GM12865 (cell line): ENCODE results near the gene PAMR1.
"Not testable (repeated sequence)": the region's sequence is repeated elsewhere in the genome, so short reads cannot be mapped to it uniquely, and the experiment has no call there.

ENCODE experiments used
- DNase-seq: peaks from one replicate; pipeline ENCODE4 v3.0.0; 2010; ENCODE audit warnings: low read depth
- H3K4me3 ChIP-seq: 2 replicates; pipeline ENCODE4 v1.5.1; 2011; ENCODE audit warnings: mild to moderate bottlenecking, low read depth, low read length, control low read depth
- TF ChIP-seq, protein P1 (sequence below): IDR thresholded peaks from 2 replicates; pipeline ENCODE4 v1.5.1; 2011; ENCODE audit warnings: low read length, control low read depth, low read depth, inconsistent platforms; ENCODE audit not compliant: insufficient read depth; ENCODE audit errors: missing control alignments

The PAMR1 gene

DNA sequence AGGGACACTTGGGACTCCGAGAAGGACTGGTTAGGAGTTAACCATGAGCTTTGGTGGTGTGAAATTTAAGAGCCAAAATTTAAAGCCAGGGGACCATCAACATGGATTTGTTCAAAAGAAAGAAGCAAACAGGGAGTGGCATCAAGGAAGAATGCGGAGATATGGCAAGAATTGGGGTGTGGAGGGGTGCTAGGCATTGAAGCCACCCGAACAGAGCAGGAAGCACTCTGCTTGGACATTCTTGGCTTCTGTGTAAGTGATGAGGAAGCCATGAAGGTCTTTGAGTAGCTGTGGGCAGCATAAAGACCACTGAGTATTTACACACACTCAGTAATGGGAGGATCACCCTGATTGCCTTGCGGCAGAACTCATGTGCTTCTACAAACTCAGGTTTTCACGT, 27.2 kb upstream of the PAMR1 start:
- no peak overlapping the region for H3K4me3 ChIP-seq
- no peak for DNase-seq
- TF ChIP-seq, protein P1, sequence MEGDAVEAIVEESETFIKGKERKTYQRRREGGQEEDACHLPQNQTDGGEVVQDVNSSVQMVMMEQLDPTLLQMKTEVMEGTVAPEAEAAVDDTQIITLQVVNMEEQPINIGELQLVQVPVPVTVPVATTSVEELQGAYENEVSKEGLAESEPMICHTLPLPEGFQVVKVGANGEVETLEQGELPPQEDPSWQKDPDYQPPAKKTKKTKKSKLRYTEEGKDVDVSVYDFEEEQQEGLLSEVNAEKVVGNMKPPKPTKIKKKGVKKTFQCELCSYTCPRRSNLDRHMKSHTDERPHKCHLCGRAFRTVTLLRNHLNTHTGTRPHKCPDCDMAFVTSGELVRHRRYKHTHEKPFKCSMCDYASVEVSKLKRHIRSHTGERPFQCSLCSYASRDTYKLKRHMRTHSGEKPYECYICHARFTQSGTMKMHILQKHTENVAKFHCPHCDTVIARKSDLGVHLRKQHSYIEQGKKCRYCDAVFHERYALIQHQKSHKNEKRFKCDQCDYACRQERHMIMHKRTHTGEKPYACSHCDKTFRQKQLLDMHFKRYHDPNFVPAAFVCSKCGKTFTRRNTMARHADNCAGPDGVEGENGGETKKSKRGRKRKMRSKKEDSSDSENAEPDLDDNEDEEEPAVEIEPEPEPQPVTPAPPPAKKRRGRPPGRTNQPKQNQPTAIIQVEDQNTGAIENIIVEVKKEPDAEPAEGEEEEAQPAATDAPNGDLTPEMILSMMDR = no peak

DNA sequence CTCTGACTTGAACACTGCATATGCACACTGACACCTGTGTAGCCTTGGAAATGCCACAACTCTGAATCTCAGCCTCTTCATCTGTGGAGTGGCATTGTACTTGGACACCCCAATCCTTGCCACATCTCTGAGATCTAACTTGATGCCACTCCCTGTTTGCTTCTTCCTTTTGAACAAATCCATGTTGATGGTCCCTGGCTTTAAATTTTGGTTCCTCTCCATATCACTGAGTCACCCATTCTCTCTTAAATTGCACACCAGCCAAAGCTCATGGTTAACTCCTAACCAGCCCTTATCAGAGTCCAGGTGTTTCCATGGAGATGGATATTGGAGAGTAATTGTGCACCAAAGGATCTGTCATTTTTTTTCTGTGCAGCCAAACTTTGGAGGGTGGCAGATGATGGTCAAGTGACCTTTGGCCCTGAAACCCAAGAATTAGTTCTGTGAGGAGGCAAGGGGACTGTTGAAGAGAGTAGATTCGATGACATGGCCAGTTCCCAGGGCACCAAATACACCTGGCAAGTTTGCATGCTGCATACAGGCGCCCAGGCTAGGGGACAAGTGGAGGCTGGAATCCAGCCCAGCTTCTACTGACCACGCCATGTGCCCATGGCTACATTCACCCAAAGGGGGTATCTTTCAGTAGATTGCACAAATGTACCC, 25.1 kb upstream of the PAMR1 start:
- DNase-seq = no peak
- no peak overlapping the region for H3K4me3 ChIP-seq
- TF ChIP-seq, protein P1 = no peak

DNA sequence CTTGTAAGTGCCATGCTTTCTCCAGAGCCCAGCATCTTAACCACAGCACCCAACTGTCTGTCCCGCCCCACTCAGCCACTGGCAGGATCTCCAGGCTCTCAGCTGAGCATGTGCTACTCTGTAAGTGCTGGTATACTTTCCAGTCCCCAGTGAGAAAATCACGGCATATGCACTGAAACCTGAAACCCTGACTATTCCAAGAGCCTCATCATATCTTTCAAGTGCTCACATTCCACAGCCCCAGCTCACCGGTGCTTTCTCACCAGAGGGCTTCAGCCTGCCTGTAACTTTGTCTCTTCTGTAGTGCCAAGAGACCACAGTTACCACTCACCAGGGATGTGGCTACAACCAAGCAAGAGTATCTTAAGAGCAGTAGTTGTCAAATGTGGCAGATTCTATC, 24.4 kb upstream of the PAMR1 start:
- H3K4me3 ChIP-seq = no peak overlapping the region
- no peak for DNase-seq
- TF ChIP-seq, protein P1 = no peak

DNA sequence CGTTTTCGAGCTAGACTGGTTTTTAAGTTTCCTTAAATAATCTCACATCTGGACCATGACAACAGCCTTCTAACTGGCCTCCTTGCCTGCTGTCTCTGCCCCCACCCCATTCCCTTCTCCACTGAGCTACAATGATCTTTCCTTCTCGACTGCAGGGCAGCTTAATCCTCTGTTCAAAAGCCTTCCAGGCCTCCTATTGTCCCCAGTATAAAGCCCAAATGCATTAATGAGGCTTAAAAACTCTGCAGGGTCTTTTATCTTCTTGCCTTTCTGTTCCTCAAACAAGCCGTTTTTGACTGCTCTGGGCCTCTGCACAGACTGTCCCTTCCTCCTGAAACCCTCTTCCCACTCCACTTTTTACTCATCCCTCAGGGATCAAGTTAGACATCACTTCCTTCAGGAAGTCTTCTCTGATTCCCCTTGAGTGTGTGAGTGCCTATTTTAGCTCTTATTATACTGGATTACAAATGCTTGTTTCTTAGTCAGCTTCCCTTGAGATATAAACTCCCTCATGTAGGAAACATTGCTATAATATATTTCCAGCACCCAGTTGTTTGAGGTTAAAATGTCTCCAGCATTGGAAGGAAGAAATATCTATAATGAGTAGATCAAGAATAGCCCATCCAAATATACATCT, 23.6 kb upstream of the PAMR1 start:
- TF ChIP-seq, protein P1 = no peak
- H3K4me3 ChIP-seq = no peak overlapping the region
- no peak for DNase-seq

- DNase-seq, H3K4me3 ChIP-seq: not testable (repeated sequence)
Measured at GRCh38 chr11:35547995-35548394, 22.6 kb upstream of the PAMR1 start.

DNA sequence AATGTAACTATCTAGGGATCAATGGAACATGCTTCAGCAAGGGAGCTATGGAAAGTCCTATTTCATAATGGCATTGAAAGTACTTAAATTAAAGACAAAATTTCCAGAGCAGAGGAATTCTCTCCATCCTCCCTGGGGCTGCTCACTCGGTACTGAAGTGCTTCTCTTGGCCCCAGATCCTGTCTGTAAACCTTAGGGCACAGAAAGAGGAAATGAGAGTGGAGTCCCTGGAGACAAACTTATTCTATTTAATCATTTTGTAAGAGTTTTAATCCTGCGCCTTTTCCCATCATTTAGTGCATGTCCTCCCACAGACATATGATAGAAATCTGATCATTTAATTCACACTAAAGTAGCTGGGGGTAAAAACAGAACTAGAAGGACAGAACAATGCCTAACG, 20.9 kb upstream of the PAMR1 start:
- no peak overlapping the region for H3K4me3 ChIP-seq
- DNase-seq = no peak
- TF ChIP-seq, protein P1 = no peak

DNA sequence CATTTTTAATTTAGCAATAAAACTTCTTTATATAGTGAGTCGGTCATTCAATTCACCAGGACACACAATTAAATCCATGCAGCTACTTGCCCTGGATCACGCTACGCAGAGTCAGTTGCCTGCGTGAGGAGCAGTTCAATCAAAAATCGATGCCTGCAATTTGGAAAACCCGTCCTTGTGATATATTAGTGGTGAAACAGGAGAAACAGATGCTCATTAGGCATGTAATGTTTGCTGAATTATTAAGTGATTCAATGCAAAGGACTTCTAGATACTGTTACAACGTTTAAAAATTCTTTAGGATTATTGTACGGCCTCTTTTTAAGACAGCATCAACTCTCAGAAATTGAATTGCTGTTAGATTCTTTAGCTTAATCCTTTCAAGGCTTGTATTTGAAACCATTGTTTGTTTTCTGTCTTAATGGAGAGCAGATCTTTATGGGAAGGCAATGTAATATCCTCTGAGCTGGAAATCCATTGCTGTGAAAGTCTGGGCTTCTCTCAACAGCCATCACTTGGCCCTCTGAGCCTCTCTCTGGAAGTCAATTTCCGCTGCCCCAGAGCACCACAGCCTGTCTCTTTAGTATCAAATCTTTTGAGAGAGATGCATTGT, 20.1 kb upstream of the PAMR1 start:
- H3K4me3 ChIP-seq = no peak overlapping the region
- TF ChIP-seq, protein P1 = no peak
- no peak for DNase-seq
